NCI-H1417 treated with DMSO at 0.1 percent for 48 hours (cell line): Measurements from ENCODE around the gene CMSS1.
"Not testable (repeated sequence)": the region's sequence is repeated elsewhere in the genome, so short reads cannot be mapped to it uniquely, and the experiment has no call there.

Experiments
- DNase-seq: peaks from one replicate; lab custom pipeline; 2025; lab: John Stamatoyannopoulos, UW

CMSS1 gene

DNA sequence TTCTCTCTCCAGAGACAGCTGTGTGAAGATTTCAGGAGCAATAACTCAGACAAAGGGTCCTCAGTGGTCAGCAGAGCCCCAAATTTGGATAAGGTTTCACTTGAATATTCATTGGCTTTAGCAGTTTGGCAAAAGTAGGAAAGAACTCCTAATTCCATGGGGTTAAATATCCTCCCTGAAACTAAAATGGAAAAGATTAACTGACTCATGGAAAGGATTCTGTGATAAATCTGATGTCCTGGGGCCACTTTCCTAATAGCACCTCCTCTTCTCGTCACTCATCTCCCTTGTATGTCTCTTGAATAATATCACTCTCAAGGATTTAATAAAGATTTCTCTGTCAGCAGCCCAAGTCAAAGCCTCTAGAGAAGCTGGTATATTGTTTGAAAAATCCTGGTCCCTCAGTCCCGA, 409.9 kb downstream of the CMSS1 start:
- DNase-seq, result no peak

DNA sequence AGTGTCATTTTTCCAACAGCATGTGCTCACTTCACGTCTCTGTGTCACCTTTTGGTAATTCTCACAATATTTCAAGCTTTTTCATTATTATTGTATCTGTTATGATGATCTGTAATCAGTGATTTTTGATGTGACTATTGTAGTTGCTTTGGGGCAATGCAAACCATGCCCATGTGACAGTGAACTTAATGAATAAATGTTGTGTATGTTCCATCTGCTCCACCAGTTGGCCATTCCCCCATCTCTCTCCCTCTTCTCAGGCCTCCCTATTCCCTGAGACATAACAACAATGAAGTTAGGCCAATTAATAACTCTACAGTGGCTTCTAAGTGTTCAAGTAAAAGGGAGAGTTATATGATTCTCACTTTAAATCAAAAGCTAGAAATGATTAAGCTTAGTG, 410.6 kb downstream of the CMSS1 start:
- DNase-seq, result no peak

GRCh38 chr3:100229188-100229587, 411.5 kb downstream of the CMSS1 start:
- DNase-seq, result not testable (repeated sequence)

DNA sequence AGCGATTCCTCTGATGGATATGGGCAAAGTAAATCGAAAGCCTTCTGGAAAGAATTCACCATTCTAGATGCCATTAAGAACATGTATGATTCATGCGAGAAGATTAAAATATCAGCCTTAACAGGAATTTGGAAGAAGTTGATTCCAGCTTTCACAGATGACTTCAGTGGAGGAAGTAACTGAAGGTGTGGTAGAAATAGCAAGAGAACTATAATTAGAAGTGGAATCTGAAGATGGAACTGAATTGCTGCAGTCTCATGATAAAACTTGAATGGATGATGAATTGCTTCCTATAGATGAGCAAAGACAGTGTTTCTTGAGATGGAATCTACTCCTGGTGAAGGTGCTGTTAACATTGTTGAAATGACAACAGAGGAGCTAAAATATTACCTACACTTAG, 413.0 kb downstream of the CMSS1 start:
- no peak for DNase-seq
